Gastrocnemius medialis (tissue), 4 donors: ENCODE measurements around the gene PELI3. TPM values are rescaled to one million over a fixed set of nuclear protein-coding genes. Genes with fewer than 3 reads are reported as not detected.

ENCODE experiments used
- ATAC-seq, 2 donors: fragments of 150-250 bp; one replicate each; pipeline ENCODE4 v1.9.1; 2016
- DNase-seq, 2 donors: peaks; one replicate each; pipeline ENCODE4 v3.0.0-alpha.2; 2019
- H3K27ac ChIP-seq, 4 donors: fragments of 200-600 bp; sonication (generic); 1 replicate in 1 of 4; 2 replicates in 3 of 4; pipeline ENCODE4 v1.5.1; 2016 to 2018; ENCODE audit warnings: mild to moderate bottlenecking in 2 of 4, moderate library complexity in 1 of 4
- H3K27me3 ChIP-seq, 3 donors: fragments of 200-600 bp; sonication (generic) in 2 of 3; 1 replicate in 1 of 3; 2 replicates in 2 of 3; pipeline versions ENCODE4 v1.5.1 to v1.6.0; 2016 to 2019; ENCODE audit warnings: mild to moderate bottlenecking in 1 of 3, moderate library complexity in 1 of 3
- H3K36me3 ChIP-seq, 2 donors: fragments of 200-600 bp; sonication (generic) in 1 of 2; one replicate each; pipeline ENCODE4 v1.5.1; 2017 to 2018
- H3K4me1 ChIP-seq, 2 donors: fragments of 200-600 bp; sonication (generic) in 1 of 2; one replicate each; pipeline ENCODE4 v1.5.1; 2016 to 2017; ENCODE audit warnings: mild to moderate bottlenecking in 2 of 2
- H3K4me3 ChIP-seq, 4 donors: fragments of 200-600 bp; sonication (generic) in 3 of 4; 1 replicate in 1 of 4; 2 replicates in 3 of 4; pipeline ENCODE4 v1.5.1; 2016 to 2019; ENCODE audit warnings: mild to moderate bottlenecking in 2 of 4
- H3K9me3 ChIP-seq, 3 donors: fragments of 200-600 bp; sonication (generic) in 2 of 3; 1 replicate in 1 of 3; 2 replicates in 2 of 3; pipeline ENCODE4 v1.5.1; 2016 to 2019
- CTCF ChIP-seq, 5 experiments: fragments of 450-650 bp in 3 of 5; fragments of 200-600 bp in 2 of 5; sonication (generic) in 2 of 5; IDR thresholded peaks in 4 of 5; conservative IDR thresholded peaks in 1 of 5; 1 replicate in 4 of 5; 2 replicates in 1 of 5; pipeline ENCODE4 v1.5.1; 2016 to 2019; ENCODE audit warnings: antibody characterized with exemption in 5 of 5, mild to moderate bottlenecking in 3 of 5, moderate library complexity in 3 of 5
- POLR2A ChIP-seq, 2 donors: fragments of 450-650 bp; IDR thresholded peaks; one replicate each; pipeline ENCODE4 v1.6.1; 2017; ENCODE audit warnings: antibody characterized with exemption in 2 of 2, mild to moderate bottlenecking in 2 of 2, moderate library complexity in 2 of 2
- in situ Hi-C, 4 donors: fragments of 200-750 bp; cut with MboI; loops; one replicate each; pipeline versions ENCODE4 v1.15.0 to v1.8.0; 2017; ENCODE audit warnings: low sequenced_read_pairs in 4 of 4
- intact Hi-C: fragments of 100-400 bp; cut with DNase I; formaldehyde crosslinking; loops from one replicate; pipeline ENCODE4 v1.15.1; 2023; ENCODE audit warnings: low total_unique reads
- total RNA-seq, 4 donors: library from RNA; depleted of rRNA; stranded (reverse); fragments of >200 nt; gene quantifications; one replicate each; pipeline versions ENCODE4 v1.1.0 to v1.2.3, GENCODE V29; 2016

Gene PELI3
- total RNA-seq, 4 donors from 2014 or later, result 26.1 to 55.9 (median 37.3) TPM

DNA sequence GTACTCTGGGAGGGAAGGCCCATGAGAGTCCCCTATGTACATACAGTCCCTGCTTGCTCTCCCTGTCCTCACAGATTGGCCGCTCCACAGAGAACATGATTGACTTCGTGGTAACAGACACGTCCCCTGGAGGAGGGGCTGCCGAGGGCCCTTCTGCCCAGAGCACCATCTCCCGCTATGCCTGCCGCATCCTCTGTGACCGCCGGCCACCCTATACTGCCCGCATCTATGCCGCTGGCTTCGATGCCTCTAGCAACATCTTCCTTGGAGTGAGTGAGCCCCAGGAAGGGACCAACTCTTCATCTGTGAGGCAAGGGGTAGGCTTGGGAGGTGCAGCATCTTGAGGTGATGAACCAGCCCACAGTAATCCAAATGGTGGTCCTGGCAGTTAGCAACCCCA, 6.5 kb downstream of the PELI3 start:
- no peak for ATAC-seq
- no peak for TF ChIP-seq CTCF (IDR thresholded peaks at IDR 0.05 in 4 of 5, conservative IDR thresholded peaks at IDR 0.05 in 1 of 5)
- no peak for TF ChIP-seq POLR2A (IDR thresholded peaks at IDR 0.05)
- Histone ChIP-seq H3K36me3 (peaks cover 0 to 52% of the 10 kb centered on the region in 2 donors), H3K4me3 (no peak overlapping the region), H3K4me1 (peaks cover 0 to 4% of the 10 kb centered on the region in 2 donors), H3K9me3 (no peaks in the 10 kb centered on the region), H3K27ac (no peak overlapping the region), H3K27me3 (no peaks in the 10 kb centered on the region)
- no peak for DNase-seq
- in situ Hi-C loops, result no loop called here
- intact Hi-C loops, result no loop called here

DNA sequence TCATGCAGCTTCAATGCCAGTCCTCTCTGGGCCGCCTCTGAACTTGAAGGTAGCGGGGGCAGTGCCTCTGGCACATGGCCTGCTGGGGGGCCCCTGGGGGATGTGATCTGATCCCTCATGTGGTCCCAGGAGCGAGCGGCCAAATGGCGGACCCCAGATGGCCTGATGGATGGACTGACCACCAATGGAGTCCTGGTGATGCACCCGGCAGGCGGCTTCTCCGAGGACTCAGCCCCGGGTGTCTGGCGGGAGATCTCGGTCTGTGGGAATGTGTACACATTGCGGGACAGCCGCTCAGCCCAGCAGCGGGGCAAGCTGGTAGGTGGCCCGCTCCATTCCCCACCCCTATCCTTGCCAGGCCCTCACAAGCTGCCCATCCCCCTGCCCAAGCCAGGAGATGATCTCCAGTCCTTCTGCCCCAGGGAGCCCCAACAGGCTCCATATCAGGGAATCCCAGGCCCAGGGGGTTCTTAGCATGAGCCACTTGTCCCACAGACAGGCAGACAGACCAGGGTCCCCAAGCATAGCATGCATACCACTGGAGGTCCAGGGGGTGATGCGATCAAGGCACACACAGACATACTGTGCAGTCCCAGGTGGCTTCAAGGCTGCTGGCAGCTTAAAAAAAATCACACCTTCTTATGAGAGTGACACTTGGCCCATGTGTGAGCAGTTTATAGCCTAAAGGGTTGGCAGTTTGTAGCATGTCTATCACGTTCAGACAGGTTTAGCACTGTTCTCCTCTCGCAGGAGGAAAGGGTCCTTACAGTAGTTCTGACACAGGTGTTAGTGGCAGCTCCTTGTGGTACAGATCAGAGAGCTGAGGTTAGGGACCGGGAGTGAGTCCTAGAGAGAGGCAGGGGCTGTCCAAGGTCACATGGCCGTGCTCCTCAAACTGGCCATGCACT, 7.2 kb downstream of the PELI3 start:
- Histone ChIP-seq H3K9me3 (no peaks in the 10 kb centered on the region), H3K27me3 (no peaks in the 10 kb centered on the region), H3K4me3 (no peak overlapping the region), H3K36me3 (peaks cover 0 to 52% of the 10 kb centered on the region in 2 donors), H3K27ac (no peak overlapping the region), H3K4me1 (peaks cover 0 to 4% of the 10 kb centered on the region in 2 donors)
- intact Hi-C loops, result no loop called here
- TF ChIP-seq POLR2A (IDR thresholded peaks at IDR 0.05) (no peak), CTCF (IDR thresholded peaks at IDR 0.05 in 4 of 5, conservative IDR thresholded peaks at IDR 0.05 in 1 of 5) (no peak)
- ATAC-seq, result no peak
- no peak for DNase-seq
- in situ Hi-C loops, result no loop called here

DNA sequence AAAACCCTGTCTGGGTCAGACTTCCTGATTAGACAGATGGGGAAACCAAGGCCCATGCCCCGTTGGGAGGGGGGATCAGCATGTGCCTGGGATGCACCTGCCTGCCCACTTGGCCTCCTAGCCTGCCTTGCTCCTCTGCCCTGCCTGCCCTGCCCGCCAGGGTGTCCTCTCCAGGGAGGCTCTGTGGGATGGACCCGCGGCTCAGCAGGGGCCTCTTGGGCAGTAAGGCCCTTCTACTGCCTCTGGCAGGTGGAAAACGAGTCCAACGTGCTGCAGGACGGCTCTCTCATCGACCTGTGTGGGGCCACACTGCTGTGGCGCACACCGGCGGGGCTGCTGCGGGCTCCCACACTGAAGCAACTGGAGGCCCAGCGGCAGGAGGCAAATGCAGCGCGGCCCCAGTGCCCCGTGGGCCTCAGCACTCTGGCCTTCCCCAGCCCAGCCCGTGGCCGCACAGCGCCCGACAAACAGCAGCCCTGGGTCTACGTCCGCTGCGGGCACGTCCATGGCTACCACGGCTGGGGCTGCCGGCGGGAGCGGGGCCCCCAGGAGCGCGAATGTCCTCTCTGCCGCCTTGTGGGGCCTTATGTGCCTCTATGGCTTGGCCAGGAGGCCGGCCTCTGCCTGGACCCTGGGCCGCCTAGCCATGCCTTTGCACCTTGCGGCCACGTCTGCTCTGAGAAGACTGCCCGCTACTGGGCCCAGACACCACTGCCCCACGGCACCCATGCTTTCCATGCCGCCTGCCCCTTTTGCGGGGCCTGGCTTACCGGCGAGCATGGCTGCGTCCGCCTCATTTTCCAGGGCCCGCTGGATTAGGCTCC, 8.9 kb downstream of the PELI3 start:
- intact Hi-C loops, result no loop called here

GRCh38 chr11:66476173-66476840, 9.6 kb downstream of the PELI3 start:
- H3K9me3 ChIP-seq, result no peaks in the 10 kb centered on the region
- ATAC-seq, result no peak
- in situ Hi-C loops, result no loop called here
- peaks cover 9 to 10% of the 10 kb centered on the region in 2 donors for H3K4me1 ChIP-seq
- H3K4me3 ChIP-seq, result no peak overlapping the region
- intact Hi-C loops, result no loop called here
- H3K27ac ChIP-seq, result no peak overlapping the region
- no peak for TF ChIP-seq POLR2A (IDR thresholded peaks at IDR 0.05)
- no peak for TF ChIP-seq CTCF (IDR thresholded peaks at IDR 0.05 in 4 of 5, conservative IDR thresholded peaks at IDR 0.05 in 1 of 5)
- no peaks in the 10 kb centered on the region for H3K27me3 ChIP-seq
- H3K36me3 ChIP-seq, result peaks cover 0 to 43% of the 10 kb centered on the region in 2 donors
- no peak for DNase-seq

More for the DNA sequence above, 8.9 kb downstream of the PELI3 start:
- DNase-seq, result no peak
- no peak overlapping the region for H3K4me3 ChIP-seq
- ATAC-seq, result no peak
- H3K9me3 ChIP-seq, result no peaks in the 10 kb centered on the region
- in situ Hi-C loops, result no loop called here
- peaks cover 4 to 5% of the 10 kb centered on the region in 2 donors for H3K4me1 ChIP-seq
- TF ChIP-seq POLR2A (IDR thresholded peaks at IDR 0.05), result no peak
- H3K36me3 ChIP-seq, result peaks cover 0 to 50% of the 10 kb centered on the region in 2 donors
- no peaks in the 10 kb centered on the region for H3K27me3 ChIP-seq
- H3K27ac ChIP-seq, result no peak overlapping the region
